Measurements from ENCODE around the gene CRIP2.

Gene CRIP2

DNA sequence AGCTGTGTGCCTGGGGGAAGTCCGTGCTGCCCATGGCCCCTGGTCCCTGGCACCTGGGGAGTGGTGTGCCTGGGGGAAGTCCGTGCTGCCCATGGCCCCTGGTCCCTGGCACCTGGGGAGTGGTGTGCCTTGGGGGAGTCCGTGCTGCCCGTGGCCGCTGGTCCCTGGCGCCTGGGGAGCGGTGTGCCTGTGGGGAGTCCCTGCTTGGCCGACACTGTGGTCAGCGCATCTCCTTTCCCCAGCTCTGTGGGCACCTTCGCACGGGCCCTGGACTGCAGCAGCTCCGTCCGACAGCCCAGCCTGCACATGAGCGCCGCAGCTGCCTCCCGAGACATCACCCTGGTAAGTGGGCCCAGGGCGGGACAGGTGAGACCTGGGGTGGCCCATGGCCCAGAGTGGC is 14.5 kb upstream of the CRIP2 start:
- DNase-seq (ENCODE audit: extremely low read depth in 1 of 2, low read depth in 1 of 2): no peak

DNA sequence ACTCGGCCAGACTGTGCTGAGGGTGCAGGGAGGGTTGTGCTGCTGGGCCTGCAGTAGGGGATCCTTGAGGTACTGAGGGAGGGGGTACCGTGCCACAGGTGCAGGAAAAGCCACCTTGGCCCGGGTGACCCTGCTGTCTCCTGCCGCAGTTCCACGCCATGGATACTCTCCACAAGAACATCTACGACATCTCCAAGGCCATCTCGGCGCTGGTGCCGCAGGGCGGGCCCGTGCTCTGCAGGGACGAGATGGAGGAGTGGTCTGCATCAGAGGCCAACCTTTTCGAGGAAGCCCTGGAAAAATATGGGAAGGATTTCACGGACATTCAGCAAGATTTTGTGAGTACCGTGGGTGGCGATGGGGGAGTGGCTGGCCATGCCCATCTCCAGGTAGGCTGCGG is 14.0 kb upstream of the CRIP2 start:
- no peak for DNase-seq (ENCODE audit: extremely low read depth in 1 of 2, low read depth in 1 of 2)

DNA sequence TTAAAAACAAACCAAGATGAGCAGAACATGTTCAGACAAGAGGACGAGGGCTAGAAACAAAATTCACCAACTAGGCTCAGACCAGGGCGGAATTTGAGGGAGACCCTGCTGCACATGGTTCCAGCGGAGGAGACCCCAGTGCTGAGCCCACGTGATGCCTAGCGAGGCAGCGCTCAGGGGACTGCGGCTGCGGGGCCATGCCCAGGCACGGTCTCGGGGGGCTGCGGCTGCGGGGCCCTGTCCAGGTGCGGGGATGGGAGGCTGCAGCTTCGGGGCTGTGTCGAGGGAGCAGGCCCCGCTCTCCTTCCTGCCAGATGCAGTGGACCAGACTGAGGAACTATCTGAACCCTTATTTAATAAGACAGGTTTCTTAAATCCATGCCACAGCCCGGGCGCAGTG is 12.7 kb upstream of the CRIP2 start:
- DNase-seq (ENCODE audit: extremely low read depth in 1 of 2, low read depth in 1 of 2): no peak

DNA sequence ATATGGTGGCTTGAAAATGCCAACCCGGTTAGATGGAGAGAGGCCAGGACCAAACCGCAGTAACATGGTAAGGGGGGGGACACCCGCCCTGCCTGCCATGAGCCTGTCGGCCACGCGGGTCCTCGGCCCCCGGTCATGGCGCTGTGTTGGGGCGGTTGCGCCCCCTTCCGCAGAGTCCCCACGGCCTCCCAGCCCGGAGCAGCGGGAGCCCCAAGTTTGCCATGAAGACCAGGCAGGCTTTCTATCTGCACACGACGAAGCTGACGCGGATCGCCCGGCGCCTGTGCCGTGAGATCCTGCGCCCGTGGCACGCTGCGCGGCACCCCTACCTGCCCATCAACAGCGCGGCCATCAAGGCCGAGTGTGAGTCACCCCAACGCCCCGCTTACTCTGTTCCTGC is 10.1 kb upstream of the CRIP2 start:
- no peak for DNase-seq (ENCODE audit: extremely low read depth in 1 of 2, low read depth in 1 of 2)

DNA sequence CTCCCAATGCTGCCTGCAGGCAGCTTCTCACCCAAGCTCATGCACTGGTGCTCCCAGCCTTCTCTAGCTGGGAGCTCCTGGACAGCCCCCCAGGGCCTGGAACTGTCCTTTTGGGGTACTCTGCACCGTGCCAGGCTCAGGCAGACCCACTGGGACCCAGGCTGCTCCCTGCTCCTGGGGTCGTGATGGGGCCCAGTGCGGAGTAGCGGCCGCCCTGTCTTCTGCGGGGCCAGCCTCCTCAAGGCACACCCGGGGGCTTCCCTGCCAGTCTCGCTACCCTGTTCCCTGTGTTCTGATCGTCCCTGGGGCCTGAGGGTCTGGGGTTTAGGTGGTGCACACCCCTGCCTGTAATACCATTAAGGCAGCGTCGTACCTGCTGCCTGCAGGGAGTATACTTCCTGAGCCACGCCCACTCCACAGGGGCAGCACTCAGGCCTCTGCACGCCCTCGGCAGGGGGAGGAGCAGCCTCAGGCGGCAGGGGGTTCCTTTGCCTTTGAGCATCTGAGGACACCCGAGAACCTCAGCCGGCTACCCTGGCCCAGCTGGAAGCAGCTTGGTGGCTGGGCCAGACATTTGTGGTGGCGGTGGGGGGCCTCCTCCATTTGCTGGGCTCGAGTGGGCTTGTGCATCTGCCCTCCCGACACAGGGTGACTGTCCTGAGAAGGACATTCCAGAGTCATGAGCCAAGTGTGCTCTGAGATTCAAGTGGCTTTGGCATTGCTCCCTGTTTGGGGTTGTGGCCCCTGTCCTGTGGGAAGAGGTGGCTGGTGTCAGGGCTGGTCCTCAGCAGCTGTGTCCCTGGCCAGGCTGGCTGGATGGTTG is 9.2 kb upstream of the CRIP2 start:
- DNase-seq (ENCODE audit: extremely low read depth in 1 of 2, low read depth in 1 of 2): no peak

DNA sequence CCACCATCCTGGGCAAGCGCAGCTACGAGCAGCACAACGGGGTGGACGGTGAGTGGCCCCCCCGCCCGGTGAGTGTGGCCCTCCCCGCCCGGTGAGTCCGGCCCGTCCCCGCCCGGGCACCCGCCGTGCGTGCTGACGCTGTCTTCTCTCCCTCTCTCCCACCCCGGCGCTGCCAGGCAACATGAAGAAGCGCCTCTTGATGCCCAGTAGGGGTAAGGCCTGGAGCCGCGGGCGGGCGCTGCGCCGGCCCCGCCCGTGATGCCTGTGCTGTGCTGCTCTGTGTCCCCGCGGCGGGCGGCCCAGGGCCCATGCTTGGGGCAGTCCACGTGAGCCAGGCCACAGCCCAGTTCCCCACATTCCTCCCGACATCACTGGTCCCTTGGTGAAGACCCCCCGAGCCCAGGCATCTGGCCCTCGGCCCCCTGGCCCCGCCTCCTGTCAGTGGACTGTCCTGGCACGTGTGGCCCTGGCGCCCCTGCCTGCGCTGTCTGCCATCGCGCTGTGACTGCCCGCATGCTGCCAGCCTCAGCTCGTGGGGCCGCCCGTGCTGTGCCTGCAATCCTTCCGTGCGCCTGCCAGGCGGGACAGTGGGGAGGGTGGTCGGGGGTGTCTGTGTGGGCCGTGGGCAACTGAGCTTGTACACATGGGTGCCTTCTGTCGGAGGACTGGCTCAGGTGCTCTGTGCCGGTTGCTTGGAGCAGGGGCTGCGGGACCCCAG is 7.9 kb upstream of the CRIP2 start:
- no peak for DNase-seq (ENCODE audit: extremely low read depth in 1 of 2, low read depth in 1 of 2)

DNA sequence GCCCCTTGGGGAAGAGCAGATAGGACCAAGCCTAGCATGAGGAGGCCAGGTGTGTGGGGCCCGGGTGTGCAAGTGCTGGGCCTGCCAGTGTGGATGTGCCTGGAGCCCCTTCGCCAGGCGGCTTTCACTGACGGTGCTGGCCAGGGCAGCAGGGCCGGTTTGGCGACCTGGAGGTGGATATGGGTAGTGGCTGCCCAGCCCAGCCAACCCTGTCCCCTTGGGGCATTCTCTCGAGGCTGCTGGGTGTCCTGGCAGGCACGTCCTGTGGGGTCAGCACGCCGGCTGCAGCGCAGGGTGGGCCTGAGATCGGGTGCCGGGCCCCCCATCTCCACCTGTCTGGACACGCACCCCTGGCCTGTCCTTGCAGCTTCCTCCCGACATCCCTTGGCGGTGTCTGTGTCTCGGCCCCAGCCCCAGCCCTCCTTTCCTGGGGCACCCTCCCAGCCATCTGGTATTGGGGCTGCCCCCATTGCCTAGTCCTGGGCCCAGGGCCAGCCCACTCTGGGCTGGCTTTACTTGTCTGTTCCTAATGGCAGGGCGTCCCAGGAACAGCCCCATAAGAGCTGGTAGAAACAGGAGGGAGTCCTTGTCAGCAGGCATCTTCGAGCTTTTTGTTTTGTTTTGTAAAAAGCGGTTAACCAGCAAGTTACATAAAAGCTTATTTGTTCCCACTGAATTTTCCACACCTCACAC is 7.2 kb upstream of the CRIP2 start:
- DNase-seq (ENCODE audit: extremely low read depth in 1 of 2, low read depth in 1 of 2): no peak

DNA sequence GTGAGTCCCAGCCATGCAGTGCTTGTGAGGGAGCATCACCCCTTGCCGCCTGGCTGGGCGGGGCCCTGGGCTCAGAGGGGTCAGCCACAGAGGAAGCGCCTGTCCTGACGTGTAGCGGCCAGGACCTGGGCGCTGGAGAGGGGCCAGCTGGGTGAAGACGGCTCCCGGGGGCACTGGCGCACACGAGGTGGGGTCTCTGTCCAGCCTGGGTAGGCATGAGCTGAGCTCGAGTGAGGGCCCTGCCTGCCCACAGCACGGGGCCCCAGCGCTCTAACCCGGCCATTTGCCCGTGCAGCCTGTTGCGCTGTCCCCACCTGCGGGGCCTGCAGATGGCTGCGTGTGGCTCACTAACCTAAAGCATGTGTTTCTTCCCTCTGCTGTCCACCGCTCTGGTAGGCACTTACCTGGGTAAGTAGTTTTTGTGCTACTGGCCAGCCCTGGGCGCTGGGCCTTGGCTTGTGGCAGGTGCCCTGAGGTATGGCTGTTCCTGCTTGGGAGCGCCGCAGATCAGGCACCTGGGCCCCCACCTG is 6.6 kb upstream of the CRIP2 start:
- no peak for DNase-seq (ENCODE audit: extremely low read depth in 1 of 2, low read depth in 1 of 2)

DNA sequence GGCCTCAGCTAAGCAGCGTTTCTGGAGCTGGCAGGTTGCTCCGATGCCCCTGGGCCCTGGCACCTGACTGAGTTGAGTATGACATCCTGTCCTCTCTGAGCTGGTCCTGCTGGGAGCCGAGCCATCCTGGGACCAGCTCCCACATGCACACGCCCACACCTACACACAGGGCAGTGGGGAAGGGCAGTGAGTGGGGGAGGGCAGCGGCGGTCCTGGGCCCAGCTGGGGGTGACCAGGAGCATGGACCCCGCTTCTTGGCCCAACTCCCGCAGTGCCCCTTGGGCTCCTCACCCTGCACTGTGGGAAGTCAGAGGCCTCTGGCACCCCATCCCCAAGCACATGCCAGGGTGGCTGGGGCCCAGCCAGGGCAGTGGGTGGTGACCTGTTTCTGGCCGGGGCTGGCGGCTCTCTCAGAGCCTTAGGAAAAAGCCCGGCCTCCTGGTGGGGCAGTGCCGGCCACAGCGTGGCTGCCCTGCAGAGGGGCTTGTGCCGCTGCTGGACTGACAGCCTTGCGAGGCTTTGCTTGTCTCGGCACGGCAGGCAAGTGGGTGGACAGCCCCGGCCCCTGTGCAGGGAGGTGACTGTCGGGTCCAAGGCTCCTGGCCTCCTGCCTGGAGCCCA is 5.9 kb upstream of the CRIP2 start:
- DNase-seq (ENCODE audit: extremely low read depth in 1 of 2, low read depth in 1 of 2): no peak

DNA sequence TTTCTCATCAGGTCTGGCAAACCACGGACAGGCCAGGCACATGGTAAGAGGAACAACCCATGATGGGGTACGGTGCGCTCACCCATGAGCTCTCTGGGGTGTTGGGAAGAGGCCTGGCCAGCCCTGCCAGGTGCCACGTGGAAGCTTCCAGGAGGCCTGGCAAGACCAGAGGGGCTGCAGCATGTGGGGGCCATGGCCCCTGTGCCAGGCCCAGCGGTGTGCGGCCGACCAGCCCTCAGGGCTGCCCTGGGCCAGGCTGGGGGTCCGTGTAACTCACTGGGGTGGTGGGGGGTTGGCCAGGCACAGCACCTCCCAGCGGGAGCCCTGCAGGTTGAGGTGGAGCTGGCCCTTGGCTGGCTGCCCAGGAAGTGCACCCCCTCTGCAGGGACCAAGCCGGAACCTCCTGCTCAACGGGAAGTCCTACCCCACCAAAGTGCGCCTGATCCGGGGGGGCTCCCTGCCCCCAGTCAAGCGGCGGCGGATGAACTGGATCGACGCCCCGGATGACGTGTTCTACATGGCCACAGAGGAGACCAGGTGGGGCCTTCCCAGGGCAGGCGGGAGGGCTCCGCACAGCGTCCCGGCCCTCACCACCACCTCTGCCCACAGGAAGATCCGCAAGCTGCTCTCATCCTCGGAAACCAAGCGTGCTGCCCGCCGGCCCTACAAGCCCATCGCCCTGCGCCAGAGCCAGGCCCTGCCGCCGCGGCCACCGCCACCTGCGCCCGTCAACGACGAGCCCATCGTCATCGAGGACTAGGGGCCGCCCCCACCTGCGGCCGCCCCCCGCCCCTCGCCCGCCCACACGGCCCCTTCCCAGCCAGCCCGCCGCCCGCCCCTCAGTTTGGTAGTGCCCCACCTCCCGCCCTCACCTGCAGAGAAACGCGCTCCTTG is 4.9 kb upstream of the CRIP2 start:
- no peak for DNase-seq (ENCODE audit: extremely low read depth in 1 of 2, low read depth in 1 of 2)

DNA sequence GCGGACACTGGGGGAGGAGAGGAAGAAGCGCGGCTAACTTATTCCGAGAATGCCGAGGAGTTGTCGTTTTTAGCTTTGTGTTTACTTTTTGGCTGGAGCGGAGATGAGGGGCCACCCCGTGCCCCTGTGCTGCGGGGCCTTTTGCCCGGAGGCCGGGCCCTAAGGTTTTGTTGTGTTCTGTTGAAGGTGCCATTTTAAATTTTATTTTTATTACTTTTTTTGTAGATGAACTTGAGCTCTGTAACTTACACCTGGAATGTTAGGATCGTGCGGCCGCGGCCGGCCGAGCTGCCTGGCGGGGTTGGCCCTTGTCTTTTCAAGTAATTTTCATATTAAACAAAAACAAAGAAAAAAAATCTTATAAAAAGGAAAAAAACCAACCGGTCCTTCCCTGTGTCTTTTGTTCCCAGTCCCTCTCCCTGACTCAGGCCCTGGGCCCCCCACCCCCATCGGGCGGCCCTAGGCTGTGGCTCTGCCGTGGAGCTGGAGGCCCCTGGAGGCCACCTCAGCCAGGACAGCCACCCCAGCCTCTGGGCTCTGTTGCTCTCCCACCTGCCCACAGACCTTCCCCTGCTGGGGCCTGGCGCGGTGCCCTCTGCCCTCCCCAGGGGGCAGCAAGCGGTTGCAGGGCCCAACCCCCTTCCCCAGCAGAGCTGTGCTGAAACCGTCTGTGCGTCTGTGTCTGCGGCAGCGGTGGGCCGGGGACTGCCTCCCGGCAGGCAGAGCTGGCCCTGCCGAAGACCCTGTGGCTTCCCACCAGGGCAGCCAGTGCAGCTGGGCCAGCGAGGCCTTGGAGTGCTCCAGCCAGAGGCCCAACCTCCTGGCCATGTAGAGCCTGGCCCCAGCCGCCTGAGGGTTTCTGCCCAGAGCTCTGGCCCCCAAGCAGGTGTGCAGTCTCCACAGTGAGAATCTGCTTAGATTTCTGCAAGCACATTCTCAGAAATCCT is 4.0 kb upstream of the CRIP2 start:
- no peak for DNase-seq (ENCODE audit: extremely low read depth in 1 of 2, low read depth in 1 of 2)

DNA sequence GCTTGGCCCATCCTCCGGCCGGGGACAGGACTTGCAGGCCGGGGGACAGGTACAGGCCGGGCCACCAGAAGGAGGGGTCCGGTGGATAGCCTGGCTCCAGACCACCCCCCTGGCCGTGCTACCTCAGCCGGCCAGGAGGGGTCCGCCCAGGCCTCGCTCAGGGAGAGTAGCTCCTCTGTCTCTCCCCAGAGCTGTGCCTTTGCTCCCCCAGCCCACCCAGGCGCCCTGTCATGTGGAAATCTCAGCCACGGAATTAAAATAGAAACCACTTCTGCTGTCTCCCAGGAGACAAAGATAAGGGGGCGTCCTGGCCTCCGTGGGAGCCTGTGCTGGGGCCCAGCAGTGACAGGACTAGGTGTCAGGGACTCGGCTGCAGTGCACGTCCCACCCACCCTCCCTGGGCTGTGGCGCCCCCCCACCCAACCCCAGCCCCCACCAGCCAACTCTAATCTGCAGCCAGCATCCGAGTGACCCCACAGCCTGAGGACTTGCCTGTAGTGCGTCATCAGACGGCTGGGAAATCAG is 3.3 kb upstream of the CRIP2 start:
- DNase-seq (ENCODE audit: extremely low read depth in 1 of 2, low read depth in 1 of 2): no peak

DNA sequence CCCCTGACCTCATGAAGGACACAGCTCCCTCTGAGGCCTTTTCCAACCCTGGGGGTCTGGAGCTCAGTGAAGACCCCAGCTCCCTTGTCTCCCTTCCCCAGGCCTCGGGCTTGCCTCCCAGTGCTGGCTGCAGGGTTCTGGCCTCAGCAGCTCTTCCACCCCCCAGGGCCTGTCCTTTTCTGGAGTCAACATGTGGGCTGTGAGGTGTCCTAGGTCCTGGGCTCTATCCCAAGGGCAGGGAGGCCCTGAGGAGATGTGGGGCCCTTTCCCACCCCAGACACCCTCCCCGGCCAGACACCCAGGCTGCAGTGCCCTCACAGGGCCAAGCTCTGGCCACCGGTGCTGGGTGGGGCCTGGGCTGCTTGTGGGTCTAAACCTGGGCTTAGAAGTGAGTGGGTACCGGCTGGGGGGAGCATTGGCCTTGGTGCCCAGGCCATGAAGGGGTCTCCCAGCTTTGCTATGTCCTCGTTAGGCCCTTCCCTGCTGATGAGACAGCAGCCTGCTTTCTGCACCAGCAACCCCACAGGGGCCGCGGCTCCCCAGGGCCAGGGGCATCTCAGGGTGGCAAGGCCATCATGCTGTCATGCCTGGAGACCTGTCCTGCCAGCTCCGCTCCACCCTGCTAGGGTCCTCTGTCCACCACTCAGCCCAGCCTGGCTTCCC is 2.7 kb upstream of the CRIP2 start:
- no peak for DNase-seq (ENCODE audit: extremely low read depth in 1 of 2, low read depth in 1 of 2)

DNA sequence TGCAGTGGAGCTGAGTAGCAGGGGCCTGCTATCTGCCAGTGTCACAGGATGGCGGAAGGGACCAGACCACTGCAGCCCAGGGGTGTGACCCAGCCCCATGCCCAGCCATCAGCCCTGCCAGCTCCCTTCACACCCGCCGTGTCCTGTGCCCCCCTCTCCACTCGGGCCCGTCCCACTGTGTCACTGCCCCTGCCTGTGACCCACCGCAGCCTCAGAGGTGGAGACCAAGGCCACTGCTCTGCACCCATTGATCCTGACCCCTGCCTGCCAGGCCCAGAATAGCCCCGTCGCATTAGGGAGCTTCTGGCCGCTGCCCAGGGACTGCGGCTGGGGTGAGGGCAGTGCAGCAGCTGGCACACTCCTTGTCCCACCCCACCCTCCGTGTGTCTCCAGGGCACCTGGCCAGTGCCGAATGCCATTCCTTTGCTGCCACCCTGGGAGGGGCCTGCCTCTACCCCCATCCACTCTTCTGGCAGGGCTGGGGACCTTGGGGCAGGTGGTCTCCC is 2.1 kb upstream of the CRIP2 start:
- no peak for DNase-seq (ENCODE audit: extremely low read depth in 1 of 2, low read depth in 1 of 2)

DNA sequence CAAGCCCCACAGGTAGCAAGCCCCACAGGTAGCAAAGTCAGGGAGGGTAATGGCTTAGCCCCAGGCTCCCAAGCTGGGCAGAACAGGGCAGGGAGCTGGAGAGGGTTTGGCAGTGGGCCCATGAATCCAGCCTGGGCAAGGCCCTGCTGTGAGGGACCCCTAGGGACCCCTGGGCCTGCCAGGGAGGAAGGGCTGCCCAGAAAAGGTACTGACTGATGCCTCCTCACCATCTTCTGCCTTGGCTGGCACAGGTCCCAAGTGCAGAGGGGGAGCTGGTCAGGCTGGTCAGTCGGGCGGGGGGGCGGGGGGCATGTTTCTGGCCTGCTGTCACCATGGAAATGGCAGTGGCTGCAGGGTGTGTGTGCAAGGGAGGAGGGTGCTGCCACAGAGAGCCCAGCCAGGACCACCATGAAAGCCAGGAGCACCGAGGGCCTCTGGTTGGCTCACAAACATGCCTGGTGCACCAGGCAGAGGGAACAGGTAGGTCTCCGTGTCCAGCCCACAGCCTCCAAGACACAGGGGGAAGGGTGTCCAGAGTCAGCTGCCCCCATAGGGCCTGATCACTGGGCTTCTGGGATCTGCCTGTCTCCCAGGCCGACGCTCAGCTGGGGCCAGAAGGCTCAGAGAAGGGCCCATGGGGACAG is 1.5 kb upstream of the CRIP2 start:
- DNase-seq (ENCODE audit: extremely low read depth in 1 of 2, low read depth in 1 of 2): no peak

DNA sequence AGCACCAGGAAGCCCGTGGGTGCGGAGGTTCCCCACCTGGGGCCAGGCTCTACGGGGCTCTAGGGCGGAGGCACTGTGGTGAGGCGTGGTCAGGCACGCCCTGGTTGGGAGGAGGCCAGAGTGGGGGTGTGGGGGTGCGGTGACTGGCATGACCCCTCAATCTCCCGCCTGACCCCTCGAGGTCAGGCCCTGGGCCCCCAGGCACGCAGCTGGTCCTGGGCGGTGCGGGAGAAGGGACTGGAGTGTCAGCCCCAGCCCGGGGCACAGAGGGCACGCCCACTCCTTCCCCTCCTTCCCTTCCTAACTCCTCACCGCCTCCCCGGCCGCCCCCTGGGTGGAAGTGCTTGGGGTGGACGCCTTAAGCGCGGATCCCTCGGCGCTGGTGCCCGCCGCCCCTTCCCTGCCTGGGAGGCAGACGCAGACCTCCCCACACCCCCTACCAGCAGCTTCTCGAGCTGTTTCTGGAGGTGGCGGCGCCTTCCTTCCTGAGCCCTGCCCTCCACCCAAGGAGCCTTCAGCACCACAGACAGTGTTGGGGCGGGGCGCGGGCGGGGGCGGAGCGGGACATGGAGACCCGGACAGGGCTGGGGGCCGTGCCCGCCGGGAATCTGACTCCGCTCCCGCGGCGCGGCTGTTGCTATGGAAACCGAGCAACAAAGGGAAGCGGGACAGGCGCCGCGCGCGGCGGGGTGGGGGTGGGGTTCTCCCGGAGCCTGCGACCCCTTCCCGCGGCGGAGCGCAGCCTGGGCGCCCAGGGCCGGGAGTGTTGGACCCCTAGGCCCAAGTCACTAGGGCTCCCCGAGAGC is 741 bp upstream of the CRIP2 start:
- no peak for DNase-seq (ENCODE audit: extremely low read depth in 1 of 2, low read depth in 1 of 2)
